Gastrocnemius medialis (tissue), 4 donors: ENCODE data around the gene LRATD1.

Source experiments
- POLR2A ChIP-seq, 2 donors: fragments of 450-650 bp; IDR thresholded peaks; one replicate each; pipeline ENCODE4 v1.6.1; 2017; ENCODE audit warnings: antibody characterized with exemption in 2 of 2, mild to moderate bottlenecking in 2 of 2, moderate library complexity in 2 of 2
- TF ChIP-seq, protein P1 (sequence below), 5 experiments: fragments of 450-650 bp in 3 of 5; fragments of 200-600 bp in 2 of 5; sonication (generic) in 2 of 5; IDR thresholded peaks in 4 of 5; conservative IDR thresholded peaks in 1 of 5; 1 replicate in 4 of 5; 2 replicates in 1 of 5; pipeline ENCODE4 v1.5.1; 2016 to 2019; ENCODE audit warnings: antibody characterized with exemption in 5 of 5, mild to moderate bottlenecking in 3 of 5, moderate library complexity in 3 of 5

DNA sequence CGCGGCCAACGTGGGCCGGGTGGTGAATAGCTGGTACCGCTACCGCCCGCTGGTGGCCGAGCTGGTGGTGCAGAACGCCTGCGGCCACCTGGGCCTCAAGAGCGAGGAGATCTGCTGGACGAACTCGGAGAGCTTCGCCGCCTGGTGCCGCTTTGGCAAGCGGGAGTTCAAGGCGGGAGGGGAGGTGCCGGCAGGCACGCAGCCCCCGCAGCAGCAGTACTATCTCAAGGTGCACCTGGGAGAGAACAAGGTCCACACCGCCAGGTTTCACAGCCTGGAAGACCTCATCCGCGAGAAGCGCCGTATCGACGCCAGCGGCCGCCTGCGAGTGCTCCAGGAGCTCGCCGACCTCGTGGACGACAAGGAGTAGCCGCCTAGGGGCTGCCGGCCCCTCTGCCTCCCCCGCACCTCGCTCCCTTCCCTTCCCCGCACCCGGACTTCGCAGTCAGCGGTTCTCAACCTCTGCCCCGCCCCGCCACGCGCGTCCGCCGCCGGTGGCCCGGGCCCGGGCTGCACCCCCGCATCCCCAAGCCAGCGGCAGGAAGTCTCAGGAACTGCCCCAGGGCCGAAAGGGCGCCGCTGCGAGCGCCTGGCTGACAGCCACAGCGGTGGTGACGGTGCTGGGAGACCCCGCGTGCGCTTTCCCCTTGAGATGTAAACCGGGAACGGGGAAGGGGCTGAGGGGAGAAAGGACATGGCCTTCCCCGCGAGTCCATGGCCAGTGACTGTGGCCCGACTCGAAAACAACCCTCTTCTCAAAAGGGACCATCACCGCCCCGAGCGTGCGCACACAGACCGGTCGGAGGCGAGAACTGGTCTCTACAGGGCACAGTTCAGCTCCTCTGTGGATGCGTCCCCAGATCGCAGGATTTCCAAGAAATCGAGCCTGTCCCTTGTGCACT, 2.2 kb downstream of the LRATD1 start:
- TF ChIP-seq, protein P1, sequence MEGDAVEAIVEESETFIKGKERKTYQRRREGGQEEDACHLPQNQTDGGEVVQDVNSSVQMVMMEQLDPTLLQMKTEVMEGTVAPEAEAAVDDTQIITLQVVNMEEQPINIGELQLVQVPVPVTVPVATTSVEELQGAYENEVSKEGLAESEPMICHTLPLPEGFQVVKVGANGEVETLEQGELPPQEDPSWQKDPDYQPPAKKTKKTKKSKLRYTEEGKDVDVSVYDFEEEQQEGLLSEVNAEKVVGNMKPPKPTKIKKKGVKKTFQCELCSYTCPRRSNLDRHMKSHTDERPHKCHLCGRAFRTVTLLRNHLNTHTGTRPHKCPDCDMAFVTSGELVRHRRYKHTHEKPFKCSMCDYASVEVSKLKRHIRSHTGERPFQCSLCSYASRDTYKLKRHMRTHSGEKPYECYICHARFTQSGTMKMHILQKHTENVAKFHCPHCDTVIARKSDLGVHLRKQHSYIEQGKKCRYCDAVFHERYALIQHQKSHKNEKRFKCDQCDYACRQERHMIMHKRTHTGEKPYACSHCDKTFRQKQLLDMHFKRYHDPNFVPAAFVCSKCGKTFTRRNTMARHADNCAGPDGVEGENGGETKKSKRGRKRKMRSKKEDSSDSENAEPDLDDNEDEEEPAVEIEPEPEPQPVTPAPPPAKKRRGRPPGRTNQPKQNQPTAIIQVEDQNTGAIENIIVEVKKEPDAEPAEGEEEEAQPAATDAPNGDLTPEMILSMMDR (IDR thresholded peaks at IDR 0.05 in 4 of 5, conservative IDR thresholded peaks at IDR 0.05 in 1 of 5): peak in 3 of 5 experiments; percentile 39 to 54 (median 52)
- TF ChIP-seq POLR2A (IDR thresholded peaks at IDR 0.05): no peak
